Embryonic facial prominence (tissue), 1 donor: ENCODE results near the gene ASB2.

Experiments used
- DNase-seq: peaks from one replicate; pipeline ENCODE4 v3.0.0-alpha.2; 2016; ENCODE audit errors: extremely low spot score

Gene ASB2

DNA sequence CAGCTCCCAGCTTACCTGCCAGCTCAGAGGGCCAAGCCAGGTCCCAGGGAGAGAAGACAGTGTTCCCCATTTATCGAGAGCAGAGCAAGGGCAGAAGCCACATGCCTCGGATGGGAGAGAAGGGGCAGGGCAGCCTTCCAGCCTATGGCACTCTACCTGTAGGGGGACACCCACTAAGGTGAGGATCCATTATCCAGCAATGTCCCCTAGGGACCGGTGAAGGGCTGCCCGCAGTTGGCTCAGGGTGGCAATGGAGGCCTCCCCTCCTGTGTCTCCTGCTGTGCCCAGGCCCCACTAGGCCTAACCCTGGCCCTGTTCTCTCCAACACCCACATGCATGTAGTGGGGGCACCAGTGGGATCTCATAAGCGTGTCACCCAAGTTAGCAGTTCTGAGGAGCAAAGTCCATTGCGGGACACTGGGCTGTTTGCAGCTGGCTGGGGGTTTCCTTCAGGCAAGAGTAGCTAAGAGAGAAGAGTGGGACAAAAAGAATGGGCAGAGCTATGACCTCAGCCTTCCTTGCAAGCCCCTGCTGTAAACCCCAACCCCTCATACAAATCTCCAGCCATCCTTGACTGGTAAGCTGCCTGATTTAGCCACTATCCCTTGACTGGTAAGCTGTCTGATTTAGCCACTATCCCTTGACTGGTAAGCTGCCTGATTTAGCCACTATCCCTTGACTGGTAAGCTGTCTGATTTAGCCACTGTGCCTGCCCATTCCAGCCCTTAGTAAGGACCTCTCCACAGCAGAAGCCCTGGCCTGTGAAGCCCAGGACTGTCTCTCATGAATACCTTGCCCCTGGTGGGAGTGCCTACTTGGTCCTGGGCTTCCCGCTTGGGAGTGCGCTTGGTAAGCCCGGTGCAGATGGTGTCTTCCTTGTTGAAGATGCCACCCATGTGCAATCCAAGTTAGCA is 5.2 kb upstream of the ASB2 start:
- no peak for DNase-seq

GRCh38 chr14:93980456-93981201 is 4.3 kb upstream of the ASB2 start:
- no peak for DNase-seq

DNA sequence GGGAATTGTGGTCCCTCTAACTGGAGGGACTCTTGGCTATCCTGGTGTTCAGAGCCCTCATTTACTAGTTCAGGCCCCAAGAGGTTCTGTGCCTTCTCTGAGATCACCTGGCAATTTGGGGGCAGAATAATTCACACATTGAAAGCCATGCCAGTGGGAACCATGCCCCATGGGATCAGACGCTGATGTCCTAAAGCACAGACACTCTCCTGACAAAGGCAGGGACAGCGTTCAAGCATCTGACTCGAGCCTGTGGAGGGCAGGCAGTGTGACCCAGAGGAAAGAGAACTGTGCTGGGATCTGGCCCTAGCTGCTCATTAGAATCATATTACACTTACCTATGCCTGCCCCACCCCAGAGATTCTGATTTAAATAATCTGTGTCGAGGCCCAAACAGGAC is 2.4 kb upstream of the ASB2 start:
- DNase-seq, result no peak

DNA sequence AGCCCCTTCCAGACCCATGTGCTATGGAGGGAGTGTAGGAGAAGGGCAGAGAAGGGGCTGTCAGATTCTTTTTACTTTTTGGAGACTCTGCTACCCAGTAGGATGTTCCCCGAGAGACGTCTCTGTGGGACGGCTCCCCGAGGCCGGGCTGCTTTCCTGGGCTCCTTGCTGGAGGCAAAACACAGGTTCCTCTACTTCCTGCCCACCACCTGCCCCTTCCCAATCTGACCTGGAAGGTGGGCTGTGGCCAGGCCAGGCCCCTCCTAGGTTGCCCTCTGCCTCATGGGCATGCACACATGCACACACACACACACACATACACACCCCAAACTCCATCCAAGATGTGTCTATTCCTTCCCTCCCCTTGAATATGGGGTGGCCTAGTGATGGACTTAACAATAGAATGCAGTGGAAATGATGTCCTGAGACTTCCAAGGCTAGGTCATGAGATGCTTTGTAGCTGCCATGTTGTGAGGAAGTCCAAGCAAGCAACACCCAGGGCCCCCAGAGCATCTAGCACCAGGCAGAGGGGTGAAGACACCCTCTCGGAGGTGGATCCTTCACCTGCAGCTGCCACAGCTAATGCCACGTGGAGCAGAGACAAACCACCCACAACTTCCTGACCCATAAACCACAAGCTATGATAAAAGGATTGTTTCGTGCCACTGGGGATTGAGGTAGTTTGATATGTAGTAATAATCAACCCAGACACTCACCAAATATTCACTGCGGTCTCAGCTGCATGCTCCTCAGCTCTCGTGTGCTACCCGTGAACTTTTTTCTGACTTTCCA is 1.6 kb upstream of the ASB2 start:
- no peak for DNase-seq

DNA sequence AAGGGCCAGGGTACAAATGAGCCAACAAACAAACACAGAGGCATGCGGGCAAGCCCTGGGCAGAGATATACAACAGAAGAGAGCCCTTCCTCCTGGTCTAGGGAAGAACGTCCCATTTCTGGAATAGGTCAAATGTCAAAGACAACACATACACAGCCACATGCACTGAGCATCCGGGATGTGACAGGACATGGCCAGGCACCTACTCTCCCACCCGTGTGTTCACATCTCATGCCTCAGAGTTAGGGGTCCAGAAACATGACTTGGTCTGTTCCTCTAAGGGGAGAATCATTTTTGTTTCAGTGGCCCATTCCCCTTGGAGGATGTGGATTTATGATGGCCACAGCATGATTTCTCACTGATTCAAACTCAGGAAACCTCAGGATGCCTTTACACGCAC is 801 bp upstream of the ASB2 start:
- DNase-seq, result no peak

GRCh38 chr14:93975791-93976476 is 436 bp downstream of the ASB2 start:
- DNase-seq, result no peak

DNA sequence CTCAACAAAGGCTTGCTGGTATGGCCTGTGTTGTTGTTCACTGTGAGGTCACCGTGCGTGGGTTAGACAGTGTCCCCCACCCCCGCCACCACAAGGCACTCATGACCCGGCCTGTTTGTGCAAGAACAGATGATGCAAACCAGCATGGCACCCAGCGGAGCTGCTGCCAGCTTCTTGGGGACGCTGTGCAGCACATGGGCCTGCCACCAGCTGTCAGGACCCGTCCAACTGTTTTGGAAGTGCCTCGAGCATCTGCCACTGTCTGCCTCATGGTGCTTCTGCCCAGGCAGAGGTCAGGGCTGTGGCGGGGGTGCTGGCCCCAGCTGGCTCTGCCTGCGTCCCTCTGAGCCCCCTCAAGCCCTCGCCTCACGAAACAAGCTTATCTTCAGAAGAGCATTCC is 1.5 kb downstream of the ASB2 start:
- no peak for DNase-seq

GRCh38 chr14:93974299-93974698 is 2.1 kb downstream of the ASB2 start:
- no peak for DNase-seq

DNA sequence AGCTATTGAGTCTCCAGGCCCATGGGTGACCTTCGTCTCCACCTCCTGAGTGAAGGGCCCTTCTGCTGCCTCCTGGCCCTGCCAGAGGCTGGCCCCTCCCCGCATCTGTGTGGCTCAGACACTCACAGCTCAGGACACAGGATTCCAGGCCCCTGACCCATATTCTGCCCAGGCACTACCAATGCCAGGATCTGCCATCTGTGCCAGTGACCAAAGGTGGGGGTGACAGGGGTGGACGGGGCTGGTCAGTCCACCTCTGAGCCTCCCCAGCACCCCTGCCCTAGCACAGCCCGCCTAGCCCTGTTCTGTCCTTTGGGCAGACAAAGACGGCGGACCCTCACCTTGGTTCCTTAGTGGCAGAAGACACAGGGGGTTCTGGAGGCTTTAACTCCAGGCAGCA is 2.8 kb downstream of the ASB2 start:
- DNase-seq, result no peak

- no peak for DNase-seq
These were observed 3.7 kb downstream of the ASB2 start for GRCh38 chr14:93972618-93973205.

DNA sequence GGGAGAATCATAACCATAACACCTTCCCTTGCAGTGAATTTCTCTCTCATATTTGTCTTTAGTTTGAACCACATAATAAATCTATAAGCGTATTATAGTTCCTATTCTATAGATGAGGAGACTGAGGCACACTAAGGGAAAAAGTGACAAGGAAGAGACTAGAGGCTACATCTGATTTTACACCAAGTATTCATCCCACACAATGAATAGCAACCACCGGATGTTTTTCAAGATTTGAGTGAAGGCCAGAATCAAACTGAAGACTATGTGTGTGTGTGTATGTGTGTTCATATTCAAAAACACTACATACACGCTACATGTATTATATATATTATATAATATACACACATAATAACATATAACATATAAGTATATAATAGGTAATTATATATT is 4.7 kb downstream of the ASB2 start:
- DNase-seq, result no peak

GRCh38 chr14:93970965-93971634 is 5.3 kb downstream of the ASB2 start:
- no peak for DNase-seq

DNA sequence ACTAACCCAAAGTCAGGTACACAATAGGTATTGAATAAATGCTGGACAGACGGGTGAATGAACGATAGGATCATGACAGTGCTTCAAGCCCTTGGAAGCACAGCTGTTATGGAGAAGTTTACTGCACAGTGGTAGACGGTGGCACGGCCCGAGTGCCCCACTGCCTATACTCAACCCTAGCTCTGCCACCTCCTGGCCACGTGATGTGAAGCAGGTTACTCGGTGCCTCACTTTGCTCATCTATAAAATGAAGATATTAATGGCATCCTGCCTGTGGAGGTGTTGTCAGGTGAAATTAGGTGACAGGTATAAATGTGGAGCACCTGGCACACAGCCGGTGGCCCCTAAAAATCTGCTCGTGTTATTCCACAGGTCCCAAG is 5.8 kb downstream of the ASB2 start:
- DNase-seq, result no peak

GRCh38 chr14:93969082-93969828 is 7.1 kb downstream of the ASB2 start:
- DNase-seq, result no peak

- no peak for DNase-seq
These were observed 8.6 kb downstream of the ASB2 start for GRCh38 chr14:93967637-93968250.

- DNase-seq, result no peak
These were observed 10.4 kb downstream of the ASB2 start for GRCh38 chr14:93965946-93966474.

- no peak for DNase-seq
These were observed 11.0 kb downstream of the ASB2 start for GRCh38 chr14:93965287-93965821.

- DNase-seq, result no peak
These were observed 11.5 kb downstream of the ASB2 start for GRCh38 chr14:93964820-93965286.

DNA sequence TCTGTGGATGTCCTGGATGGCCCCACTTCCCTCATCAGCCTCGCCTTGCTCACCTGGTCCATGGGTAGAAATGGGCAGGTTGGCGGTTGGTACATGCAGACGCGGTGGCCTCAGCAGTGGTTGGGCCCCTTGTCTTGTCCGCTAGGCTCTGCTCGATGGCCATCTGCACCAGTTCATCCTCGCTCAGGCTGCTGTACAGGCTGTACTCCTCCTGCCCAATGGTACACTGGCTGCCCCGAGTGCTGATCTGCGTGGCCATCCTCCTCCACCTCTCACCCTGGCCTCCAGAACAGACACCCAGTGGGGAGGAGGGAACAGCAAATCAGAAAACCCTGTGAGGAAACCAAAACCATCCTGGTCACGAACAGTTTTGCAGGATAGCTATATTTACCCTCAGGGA is 12.1 kb downstream of the ASB2 start:
- no peak for DNase-seq
